GM21526 (cell line): ENCODE data around the gene SLC35B2.

Experiments
- ATAC-seq: cut with Tn5 transposase; IDR thresholded peaks from one replicate; pipeline ENCODE4 v1.9.1; 2021; ENCODE audit warnings: moderate library complexity; ENCODE audit not compliant: unreplicated experiment, low FRiP score

The SLC35B2 gene

DNA sequence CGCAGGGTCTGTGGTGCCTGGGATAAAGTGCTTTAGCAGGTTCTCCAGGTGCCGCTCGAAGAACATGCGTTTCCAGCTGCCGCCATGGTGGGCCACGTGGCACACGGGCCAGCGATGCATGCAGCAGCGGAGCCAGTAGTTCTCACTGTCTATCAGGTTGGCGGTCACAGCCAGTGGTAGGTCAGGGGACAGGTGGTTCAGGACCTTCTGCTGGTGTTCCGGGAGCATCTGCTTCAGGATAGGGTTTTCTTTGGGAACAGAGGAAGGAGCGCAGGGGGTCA lies 28.9 kb upstream of the SLC35B2 start:
- ATAC-seq: no peak

DNA sequence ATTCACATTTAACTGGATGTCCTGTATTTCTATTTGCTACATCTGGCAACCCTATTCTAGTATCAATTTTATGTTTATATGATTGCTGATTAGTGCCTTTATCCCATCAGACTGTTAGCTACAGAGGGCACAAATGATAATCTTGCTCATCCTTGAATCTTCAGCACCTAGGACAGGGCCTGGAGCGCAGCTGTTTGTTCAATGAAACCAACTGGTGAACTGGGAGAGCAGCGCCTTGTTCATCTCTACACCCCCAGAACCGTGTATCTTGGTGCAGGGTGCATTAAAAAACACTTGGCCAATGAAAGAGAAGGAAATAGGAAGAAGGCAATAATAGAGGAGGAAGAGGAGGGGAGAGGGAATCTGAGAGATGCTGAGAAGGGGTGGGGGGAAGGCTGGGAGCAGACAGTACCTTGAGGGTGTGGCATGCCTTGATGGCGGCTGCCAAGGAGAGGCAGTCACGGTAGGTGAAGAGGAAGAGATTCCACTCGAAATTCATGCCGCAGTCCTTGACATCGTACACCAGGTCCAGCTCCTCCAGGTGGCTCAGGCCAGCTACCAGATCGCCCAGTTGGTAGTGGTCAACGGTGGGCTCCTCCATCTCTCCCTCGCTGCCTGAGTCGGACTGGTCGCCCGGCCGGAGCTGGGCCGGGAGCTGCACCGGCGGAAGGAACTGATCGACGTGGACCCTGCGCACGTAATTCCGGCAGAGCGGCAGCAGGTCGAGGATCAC lies 28.4 kb upstream of the SLC35B2 start:
- ATAC-seq: no peak

DNA sequence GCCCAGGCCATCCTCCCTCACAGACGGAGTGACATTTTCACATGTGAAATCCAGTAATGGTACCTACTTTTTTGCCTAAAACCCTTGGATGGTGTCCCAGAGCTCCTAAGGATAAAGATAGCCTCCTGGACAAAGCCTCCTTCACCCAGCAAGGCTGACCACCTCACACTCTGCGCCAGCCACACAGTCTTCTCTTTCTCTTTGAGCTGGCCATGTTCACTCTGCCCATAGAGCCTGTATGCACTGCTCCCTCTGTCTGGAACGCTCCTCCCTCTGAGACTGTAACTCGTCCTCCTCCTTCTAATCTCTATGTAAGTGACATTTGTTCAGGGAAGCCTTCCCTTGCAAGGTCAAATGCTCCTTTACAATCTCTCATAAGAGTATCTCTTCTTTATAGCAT lies 27.5 kb upstream of the SLC35B2 start:
- no peak for ATAC-seq

DNA sequence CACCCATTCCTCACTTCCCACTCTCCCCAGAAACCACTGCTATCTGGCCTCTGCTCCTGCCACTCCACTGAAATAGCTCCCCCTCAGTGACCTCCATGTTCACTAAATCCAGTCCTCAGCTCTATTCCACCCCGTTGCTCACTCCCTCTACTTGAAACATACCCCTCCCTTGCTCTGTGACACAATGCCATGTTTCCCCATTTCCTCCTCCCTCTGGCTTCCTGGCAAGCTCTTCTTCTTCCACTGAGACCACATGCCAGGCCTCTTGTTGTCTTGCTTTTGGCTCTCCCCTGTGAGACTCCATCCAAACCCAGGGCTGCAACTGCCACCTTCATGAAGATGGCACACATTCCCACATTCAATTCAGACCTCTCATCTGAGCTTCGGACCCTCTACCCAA lies 26.8 kb upstream of the SLC35B2 start:
- no peak for ATAC-seq

DNA sequence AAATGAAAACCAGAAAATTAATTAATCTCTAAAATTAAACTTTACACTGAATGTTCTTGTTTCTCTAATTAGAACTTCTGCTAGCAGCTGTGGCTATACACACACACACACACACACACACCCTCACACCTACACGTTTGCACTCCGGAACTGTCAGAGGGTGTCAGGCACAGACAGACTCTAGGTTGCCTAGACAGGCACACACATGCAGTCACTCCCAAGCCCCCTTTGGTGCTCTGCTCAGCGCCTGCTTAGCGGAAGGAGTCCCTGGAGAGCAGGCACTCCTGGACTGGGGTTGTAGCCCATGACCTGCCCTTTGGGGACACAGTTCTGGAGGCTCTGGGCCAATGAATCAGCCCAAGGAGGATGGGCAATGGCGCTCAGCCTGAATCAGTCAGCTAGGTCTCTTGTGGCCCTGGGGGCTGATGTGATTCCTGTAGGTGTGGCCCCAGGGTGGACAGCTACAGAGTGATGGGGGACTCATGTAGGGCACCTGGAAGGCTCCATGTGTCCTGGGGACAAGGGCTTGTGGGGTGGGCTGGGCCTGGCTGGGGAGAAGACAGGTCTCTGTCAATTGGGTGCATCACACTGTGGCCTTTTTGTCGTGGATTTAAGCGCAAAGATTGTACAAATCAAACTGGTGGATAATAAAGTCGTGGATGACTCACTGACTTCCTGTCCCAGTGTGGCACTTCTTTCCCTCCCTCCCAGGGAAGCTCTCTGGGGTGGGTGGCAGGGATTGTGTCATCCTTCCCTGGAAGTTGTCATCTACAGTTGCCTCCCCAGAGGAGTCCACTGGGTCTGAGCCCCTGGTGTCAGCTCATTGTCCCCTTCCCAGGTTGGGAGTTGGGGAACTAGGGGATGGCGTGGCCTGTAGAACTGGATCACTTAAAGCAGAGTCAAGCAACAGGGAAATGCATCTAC lies 21.7 kb upstream of the SLC35B2 start:
- ATAC-seq: no peak

DNA sequence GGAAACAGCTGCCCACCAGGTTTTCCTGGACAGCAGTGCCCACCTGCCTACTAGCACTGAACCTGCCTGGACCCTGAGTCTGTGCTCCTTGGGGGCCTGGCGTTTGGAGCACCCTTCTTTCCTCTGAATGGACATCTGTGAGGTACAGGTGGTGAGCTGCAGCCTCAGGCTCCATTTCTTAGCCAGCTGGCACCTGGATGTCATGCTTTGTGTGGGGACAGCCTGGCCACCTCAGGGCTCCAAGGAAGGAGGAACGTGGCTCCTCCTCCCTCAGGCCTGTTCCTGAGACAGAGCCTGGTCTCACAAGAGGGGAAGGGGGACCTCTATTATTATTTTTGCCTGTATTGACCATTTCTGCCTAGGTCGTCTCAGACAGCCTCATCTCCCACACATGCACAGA lies 21.0 kb upstream of the SLC35B2 start:
- no peak for ATAC-seq

DNA sequence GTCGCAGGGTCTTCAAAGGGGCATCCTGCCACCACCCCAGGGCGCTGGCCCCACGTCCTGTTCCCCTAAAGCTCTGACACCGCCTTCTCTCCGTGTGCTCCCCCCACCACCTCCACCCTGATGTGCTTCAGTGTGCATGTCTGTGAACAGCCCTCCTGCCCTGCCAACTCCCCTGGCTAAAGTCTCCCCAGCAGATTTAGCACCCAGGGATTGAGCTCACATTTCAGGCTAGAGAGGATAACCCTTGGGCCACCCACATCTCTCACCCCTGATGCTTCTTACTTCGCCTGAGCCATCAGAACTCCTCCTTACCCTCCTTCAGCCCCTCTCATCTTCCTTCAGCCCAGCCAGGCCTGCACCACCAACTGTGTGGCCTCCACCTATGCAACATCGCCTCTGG lies 20.4 kb upstream of the SLC35B2 start:
- no peak for ATAC-seq

DNA sequence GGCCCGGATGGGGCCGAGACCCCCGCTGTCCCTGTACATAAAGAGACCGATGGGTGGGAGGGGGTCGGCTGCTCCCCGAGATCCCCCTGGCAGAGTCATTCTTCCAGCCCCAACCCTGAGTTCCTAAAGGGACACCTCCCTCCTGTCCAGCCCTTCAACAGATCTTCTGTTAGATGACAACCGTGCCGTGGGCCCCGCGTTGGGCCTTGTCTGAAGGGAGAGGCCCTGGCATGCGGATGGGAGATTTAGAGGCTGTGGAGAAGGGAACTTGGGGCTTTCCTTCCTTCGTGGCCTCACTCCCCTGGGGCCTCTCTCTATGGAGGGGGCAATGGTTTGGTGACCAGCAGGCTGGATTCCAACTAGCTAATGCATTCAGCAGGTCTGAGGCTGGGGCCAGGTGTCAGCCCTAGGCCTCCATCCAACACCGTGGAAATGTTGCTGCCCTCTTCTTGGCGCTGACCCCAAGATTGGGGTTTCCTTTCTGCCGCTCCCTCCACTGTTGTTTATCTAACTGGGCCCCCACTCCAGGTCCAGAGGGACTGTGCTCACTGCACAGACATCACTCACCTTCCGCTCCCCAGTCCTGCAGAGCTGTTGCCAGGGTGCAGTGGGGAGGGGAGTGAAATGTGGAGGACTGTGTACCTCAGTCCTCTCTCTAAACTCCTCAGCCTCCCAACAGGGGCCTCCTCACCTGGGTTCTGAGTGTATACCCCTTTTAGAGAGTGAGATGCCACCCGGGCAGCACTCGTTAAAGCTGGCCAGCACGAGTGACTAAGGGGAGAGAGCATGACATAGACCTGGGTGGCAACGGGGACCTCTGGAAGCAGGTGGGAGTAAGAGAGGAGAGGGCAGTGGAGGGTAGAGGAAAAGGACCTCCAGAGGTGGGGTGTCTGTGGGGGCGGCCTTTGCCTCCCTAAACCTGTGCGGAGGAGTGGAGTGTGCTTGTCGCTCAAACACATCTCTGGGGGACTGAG lies 19.6 kb upstream of the SLC35B2 start:
- ATAC-seq: no peak

DNA sequence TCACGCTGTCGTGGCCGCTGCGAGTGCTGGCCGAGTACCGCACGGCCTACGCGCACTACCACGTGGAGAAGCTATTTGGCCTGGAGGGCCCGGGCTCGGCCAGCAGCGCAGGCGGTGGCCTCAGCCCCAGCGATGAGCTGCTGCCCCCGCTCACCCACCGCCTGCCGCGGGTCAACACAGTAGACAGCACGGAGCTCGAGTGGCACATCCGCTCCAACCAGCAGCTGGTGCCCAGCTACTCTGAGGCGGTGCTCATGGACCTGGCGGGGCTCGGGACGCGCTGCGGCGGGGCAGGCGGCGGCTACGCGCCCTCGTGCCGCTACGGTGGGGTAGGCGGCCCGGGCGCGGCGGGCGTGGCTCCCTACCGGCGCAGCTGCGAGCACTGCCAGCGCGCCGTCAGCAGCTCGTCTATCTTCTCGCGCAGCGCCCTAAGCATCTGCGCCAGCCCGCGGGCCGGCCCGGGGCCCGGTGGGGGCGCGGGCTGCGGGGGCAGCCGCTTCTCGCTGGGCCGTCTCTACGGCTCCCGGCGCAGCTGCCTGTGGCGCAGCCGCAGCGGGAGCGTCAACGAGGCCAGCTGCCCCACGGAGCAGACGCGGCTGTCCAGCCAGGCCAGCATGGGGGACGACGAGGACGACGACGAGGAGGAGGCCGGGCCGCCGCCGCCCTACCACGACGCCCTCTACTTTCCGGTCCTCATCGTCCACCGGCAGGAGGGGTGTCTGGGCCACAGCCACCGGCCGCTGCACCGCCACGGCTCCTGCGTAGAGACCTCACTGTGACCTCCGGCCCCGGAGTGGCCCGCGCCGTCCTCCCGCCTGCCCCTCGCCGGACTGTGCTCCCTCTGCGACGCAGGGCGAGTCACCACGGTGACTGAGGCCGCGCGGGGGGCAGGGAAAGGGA lies 18.7 kb upstream of the SLC35B2 start:
- no peak for ATAC-seq

DNA sequence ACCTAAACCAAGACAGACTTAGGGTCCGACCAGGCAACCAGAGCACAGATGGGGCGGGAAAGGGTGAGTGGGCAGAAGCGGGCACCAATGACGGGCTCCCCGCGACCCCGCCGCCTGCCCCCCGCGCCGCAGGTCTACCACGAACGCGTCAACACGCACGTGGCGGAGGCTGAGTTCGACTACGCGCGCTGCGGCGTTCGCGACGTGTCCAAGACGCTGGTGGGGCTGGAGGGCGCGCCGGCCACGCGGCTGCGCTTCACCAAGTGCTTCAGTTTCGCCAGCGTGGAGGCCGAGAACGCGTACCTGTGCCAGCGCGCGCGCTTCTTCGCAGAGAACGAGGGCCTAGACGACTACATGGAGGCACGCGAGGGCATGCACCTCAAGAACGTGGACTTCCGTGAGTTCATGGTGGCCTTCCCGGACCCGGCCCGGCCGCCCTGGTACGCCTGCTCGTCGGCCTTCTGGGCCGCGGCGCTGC lies 18.0 kb upstream of the SLC35B2 start:
- ATAC-seq: no peak

DNA sequence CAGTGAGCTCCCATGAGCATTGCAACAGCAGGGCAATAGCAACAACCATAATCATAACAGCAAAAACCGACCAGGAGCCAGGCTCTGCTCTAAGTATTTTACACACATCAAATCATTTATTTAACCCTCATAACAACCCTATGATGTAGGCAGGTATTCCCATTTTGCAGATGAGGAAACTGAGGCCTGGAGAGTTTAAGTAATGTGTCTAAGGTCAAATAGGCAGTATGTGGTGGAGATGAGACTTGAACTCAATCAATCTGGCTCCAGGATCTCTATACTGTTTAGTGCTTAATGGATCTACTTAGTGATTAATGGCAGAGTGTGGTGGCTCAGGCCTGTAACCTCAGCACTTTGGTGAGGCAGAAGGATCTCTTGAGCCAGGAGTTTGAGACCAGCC lies 16.3 kb upstream of the SLC35B2 start:
- no peak for ATAC-seq

DNA sequence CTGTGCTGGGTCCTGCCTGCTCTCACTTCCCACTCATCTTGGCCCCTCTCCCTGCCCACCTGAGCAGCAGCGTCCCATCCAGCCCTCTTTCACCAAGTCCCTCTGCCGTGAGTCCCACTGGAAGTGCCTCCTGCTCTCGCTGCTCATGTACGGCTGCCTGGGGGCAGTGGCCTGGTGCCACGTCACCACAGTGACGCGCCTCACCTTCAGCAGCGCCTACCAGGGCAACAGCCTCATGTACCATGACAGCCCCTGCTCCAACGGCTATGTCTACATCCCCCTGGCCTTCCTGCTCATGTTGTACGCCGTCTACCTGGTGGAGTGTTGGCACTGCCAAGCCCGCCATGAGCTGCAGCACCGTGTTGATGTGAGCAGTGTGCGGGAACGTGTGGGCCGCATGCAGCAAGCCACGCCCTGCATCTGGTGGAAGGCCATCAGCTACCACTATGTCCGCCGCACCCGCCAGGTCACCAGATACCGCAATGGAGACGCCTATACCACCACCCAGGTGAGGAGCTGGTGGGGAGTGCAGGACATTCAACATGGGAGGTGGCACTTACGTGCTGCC lies 15.8 kb upstream of the SLC35B2 start:
- ATAC-seq: no peak

DNA sequence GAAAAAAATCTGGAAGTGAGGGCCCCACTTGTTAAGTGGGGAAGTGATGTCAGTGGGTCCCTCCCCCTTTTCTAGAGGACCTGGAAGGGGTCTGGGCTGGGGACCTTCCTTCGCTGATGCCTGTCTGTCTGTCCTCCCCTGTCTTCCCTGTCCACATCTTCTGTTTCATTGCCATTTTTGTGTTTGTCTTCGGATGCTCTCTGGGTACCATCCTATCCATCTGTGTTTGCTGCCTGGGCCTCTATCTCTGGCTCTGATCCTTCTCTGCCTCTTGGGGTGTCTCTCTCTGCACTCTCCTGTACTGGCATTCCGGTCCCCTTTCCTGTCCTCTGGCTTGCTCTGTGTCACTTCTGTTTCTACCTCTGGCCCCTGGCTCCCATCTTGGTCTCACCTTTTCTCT lies 15.2 kb upstream of the SLC35B2 start:
- ATAC-seq: no peak

DNA sequence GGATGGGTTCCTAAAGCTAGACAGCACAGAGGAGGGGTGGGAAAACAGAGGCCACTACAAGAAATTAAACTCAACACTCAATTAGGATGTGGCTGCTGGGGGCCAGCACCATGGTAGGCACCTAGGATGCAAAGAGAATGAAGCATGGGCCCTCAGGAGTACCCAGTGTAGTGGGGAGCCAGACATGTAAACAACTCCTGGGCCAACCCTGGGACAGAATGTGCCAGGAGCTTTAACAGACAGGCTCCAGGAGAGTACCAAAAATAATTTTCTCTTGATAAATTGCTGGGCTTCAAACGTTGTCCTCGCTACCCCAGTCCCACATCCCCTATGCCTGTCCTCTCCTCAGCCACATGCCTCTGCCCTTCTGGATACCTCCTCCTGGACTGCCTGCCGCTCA lies 14.6 kb upstream of the SLC35B2 start:
- ATAC-seq: no peak

DNA sequence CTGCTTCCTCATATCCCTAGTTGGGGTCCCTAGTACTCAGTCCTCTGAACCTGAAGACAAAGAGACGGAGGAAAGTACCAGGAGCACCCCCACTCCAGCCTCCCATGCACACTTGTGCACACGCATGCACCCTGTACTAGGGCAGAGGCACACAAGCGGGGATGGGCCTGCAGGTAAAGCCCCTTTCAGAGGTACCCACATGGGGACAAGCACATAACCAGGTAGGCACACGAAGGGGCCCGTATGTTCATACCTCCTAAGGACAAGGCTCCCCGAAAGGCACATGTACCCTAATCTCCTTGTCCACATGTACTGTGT lies 14.0 kb upstream of the SLC35B2 start:
- no peak for ATAC-seq

DNA sequence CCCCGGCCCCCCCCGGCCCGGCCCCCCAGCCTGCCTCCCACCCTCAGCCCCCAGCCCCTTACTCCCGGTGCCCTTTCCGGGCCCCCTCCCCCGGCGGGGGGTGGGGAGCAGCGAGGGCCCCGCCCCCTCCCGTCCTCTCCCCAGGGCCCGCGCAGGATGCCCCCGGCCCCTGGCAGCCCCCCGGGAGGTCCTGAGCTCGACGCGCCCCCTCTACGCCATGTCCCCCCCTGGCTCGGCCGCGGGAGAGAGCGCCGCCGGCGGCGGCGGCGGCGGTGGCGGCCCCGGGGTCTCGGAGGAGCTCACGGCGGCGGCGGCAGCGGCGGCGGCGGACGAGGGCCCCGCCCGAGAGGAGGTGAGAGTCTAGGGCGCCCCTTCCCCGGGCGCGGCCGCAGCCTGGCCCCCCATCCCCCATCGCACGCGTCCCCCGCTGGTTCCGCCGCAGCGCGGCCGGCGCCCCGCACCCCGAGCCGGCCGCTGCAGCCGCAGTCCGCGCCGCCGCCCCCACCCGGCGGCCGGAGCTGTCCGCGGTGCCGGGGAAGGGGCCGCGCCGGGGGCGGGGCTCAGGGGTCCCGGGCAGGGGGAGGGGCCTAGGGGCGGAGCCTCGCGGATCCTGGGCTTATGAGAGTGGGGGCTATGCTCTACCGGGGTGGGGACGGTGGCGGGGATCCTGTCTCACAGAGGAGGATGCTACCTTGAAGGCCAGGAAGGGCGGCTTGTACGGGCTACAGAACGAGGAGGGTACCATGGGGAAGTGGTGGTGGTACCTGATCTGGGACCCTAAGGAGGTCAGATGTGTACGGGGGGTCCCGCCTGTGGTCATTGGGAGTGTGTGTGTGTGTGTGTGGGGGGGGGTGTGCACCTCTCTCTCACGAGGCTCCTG lies 13.4 kb upstream of the SLC35B2 start:
- ATAC-seq: no peak

DNA sequence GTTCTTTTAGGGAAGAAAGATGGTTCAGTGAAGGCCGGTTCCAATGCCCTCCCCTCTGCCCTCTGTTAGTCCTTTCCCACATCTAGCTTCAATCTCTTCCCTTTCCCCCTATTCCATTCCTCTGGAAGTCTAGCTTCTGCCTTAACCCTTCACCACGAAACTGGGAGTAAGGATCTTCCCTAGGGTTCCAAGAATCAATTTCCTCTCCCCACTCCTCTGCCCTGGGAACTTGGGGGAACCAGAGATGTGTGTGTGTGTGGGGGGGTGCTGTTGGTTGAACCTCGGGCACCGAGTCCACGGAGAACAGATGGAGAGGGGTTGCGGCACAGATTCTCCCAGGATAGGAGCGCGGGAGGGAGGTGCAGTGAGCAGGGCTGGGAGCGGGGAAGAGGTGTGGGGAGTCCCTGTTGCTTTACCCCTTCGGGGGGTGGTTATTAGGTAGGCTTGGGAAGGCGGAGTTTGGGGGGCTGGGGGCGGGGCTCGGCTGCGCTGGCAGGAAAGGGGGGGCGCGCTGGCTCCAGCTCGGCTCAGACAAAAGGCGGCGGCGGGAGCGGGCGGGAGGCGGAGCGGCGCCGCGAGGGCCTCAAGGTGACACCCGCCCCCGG lies 12.7 kb upstream of the SLC35B2 start, which contains the start of gene TMEM151B:
TMEM151B (plus strand) TSS at position 530 of the 605 bp plus-strand sequence. CDS start 293 bp downstream, outside the sequence.
- no peak for ATAC-seq
